Measurements from ENCODE around the gene SSH2. TPM values are rescaled to one million over a fixed set of nuclear protein-coding genes. Genes with fewer than 3 reads are reported as not detected.
A peak's percentile ranks its signal among the peaks of the same experiment; 100 is the strongest.

SSH2 gene
- total RNA-seq, 1 experiment from 2014 or later, result 8.3 TPM

- DNase-seq (ENCODE audit: low spot score), result peak; percentile 10
Measured at GRCh38 chr17:29590411-29591145, 339.4 kb downstream of the SSH2 start.

GRCh38 chr17:29589524-29590410 is 340.3 kb downstream of the SSH2 start, which contains the start of gene GIT1:
GIT1 (minus strand) TSS chr17:29589648; CDS start chr17:29589378, 270 bp downstream.
- DNase-seq (ENCODE audit: low spot score), result peak; percentile 88

- peak; percentile 46 for DNase-seq (ENCODE audit: low spot score)
Measured at GRCh38 chr17:29588562-29589411, 341.2 kb downstream of the SSH2 start.

DNA sequence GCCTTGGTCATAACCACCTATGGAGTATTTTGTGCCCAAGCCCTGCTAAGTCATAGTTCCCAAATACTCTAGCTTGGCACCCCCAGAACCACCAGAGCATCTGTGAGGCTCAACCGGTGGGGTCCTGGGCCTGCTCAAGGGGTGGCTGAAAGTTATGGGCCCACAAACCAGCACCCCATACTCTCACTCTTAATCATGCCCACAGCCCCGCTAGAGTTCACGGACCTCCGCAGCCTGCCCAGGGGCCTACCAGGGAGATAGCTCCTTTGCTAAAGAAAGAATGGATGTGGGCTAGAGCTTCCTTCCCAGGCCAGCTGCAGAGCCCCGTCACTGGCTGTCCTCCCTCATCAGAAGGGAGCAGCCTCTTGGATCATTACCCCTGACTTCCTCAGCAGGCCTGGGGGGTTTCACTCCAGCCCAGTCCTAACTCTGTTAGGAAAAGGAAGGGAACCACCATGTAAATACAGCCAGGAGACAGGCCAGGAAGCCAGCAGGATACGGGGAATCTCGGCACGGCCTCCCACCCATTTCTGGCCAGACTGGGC is 341.9 kb downstream of the SSH2 start:
- DNase-seq (ENCODE audit: low spot score), result no peak

GRCh38 chr17:29587591-29587990 is 342.4 kb downstream of the SSH2 start:
- no peak for DNase-seq (ENCODE audit: low spot score)

- no peak for DNase-seq (ENCODE audit: low spot score)
Measured at GRCh38 chr17:29586676-29587469, 343.2 kb downstream of the SSH2 start.

GRCh38 chr17:29585080-29585751 is 344.8 kb downstream of the SSH2 start:
- DNase-seq (ENCODE audit: low spot score), result no peak

GRCh38 chr17:29584452-29585079 is 345.5 kb downstream of the SSH2 start:
- no peak for DNase-seq (ENCODE audit: low spot score)

DNA sequence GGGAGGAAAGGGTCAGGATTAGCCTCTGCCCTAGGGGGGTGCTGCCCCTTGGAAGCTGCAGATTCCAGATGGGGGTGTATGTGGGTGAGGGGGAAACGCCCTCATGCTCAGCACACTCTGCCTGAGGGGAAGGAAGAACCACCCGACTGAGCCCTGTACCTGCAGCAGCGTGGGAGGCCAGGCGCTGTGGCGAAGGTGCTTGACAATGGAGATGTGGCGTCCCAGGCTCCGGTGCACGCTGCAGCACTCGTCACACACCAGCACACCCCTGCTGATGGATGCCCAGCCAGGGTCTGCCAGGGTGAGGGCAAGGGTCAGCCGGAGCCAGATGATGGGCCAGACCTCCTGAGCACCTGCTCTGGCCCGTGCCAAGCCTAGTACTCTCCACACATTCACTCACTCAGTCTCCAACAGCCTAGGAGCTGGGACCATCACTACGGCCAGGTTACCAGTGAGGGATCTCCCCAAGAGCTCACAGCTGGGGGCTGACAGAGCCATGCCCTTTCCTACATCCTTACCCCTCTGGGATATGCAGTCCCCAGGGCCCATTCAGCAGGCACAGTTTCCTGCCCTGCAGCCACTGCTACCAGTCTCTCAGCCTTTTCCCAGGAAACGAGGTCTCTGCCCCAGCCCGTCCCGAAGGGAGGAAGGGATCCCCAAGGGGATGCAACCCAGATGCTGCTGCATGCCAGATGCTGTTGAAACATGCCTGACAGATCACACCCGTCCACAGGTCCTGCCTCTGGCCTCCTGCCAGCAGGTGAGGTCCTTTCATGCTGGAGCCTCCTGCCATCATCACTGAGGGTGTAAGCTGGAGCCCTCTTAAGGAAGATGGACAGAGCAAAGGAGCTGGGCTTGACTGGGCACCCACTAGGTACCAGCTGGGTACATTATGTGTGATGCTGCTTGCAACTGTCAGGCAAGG is 346.4 kb downstream of the SSH2 start:
- DNase-seq (ENCODE audit: low spot score), result no peak

GRCh38 chr17:29582772-29583171 is 347.3 kb downstream of the SSH2 start:
- no peak for DNase-seq (ENCODE audit: low spot score)

DNA sequence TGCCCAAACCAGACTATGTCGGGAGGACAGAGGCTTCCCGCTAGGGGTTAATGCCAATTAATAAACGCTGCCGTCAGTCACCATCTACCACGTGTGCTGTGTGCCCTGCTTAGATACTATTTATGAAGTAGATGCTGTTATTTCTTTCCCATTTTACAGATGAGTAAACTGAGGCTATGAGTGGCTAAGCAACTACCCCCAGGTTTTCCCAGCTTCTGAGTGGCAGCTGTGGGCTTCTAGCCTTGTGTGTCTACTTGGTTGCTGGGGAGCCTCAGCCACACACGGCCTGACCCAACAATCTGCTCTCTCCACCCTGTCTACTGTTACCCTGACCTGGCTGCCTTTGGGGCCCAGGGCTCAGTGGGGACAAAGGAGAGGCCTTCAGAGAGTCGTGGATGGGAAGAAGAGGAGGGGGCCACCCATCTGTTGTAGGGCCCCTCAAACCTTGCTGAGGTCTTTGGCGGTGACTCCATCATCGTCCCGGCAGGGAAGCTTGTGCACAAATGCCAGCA is 347.7 kb downstream of the SSH2 start:
- no peak for DNase-seq (ENCODE audit: low spot score)

GRCh38 chr17:29581583-29582253 is 348.3 kb downstream of the SSH2 start:
- DNase-seq (ENCODE audit: low spot score), result no peak

- DNase-seq (ENCODE audit: low spot score), result peak; percentile 91
Measured at GRCh38 chr17:29579866-29580771, 349.9 kb downstream of the SSH2 start.

- DNase-seq (ENCODE audit: low spot score), result no peak
Measured at GRCh38 chr17:29578626-29579485, 351.2 kb downstream of the SSH2 start.

DNA sequence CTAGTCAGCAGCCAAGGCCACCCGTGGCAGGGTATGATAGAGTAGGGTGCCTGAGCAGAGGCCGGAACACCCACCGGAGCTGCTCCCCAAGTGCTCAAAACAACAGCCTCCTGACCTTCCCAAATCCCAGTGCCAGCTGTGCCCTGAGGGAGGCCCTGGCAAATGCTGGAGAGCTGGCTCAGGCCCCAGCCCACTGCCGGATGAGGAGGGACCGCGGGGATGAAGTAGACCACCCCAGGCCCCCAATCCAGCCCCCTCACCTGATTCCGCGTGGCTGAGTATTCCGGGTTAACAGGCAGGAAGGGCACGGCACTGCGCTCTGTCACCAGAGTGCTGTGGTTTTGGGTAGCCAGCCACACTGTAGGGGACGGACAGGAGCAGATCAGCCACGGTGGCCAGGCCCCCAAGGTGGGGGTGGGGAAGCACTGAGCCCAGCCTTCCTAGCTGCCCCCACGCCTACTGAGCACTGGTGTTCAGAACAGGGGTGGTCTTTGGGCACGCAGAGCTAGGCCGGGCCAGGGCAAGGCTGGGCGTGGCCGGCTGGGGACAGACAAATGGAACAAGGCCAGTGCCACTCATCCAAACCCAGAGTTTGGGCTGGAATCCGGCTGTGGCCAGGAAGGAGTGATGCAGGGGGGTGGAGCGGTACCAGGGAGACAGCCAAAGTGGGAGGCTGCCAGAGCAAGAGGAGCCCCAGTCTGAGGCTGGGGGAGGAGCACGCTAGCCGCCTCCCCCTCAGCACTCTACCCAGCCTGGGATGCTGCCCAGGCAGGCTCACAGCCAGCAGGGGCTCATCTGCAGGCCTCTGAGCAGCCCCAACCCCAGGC is 352.4 kb downstream of the SSH2 start:
- no peak for DNase-seq (ENCODE audit: low spot score)
